PC-3 (cell line): ENCODE data around the gene MTMR1. TPM values are rescaled to one million over a fixed set of nuclear protein-coding genes. Genes with fewer than 3 reads are reported as not detected.

Experiments
- ATAC-seq: fragments of 200-7000 bp; cut with Tn5 transposase; 2 replicates; pipeline ENCODE4 v1.9.1; 2020; ENCODE audit warnings: mild to moderate bottlenecking, moderate library complexity
- BruUV-seq: library from RNA; stranded (reverse); fragments of 400-500 nt; replicated peaks from 2 replicates; lab custom pipeline; 2021; lab: Mats Ljungman, UMichigan
- CTCF ChIA-PET: fragments of 300-600 bp; sonication (Branson Sonifier 250); formaldehyde crosslinking; loops from one replicate; lab custom pipeline; 2022; ENCODE audit warnings: antibody characterized with exemption; lab: Charles Lee
- POLR2A ChIA-PET: fragments of 300-600 bp; sonication (Branson Sonifier 250); formaldehyde crosslinking; loops from one replicate; lab custom pipeline; 2022; ENCODE audit warnings: antibody characterized with exemption; ENCODE audit not compliant: unreplicated experiment; lab: Charles Lee
- DNase-seq: peaks from one replicate; pipeline ENCODE4 v3.0.0-alpha.2; 2015
- H2AFZ ChIP-seq: fragments of 300-600 bp; sonication (generic); 2 replicates; pipeline ENCODE4 v1.6.0; 2016; ENCODE audit warnings: antibody characterized with exemption, low read length
- H3F3A ChIP-seq: fragments of 300-600 bp; sonication (generic); one replicate; pipeline ENCODE4 v1.6.0; 2017; ENCODE audit warnings: antibody characterized with exemption, low read length, control low read depth, mild to moderate bottlenecking; ENCODE audit not compliant: unreplicated experiment
- H3K27ac ChIP-seq: fragments of 300-600 bp; sonication (generic); 2 replicates; pipeline ENCODE4 v1.5.1; 2016; ENCODE audit warnings: mild to moderate bottlenecking, low read length
- H3K27me3 ChIP-seq: fragments of 300-600 bp; sonication (generic); 2 replicates; pipeline ENCODE4 v1.6.1; 2016; ENCODE audit warnings: low read length, mixed read lengths
- H3K36me3 ChIP-seq: fragments of 300-600 bp; sonication (generic); 2 replicates; pipeline ENCODE4 v1.6.1; 2016; ENCODE audit warnings: low read depth, mixed run types, low read length, mixed read lengths
- H3K4me1 ChIP-seq: fragments of 300-600 bp; sonication (generic); 2 replicates; pipeline ENCODE4 v1.5.1; 2016; ENCODE audit warnings: low read length; ENCODE audit not compliant: insufficient read depth
- H3K4me2 ChIP-seq: fragments of 300-600 bp; sonication (generic); 2 replicates; pipeline ENCODE4 v1.6.0; 2016; ENCODE audit warnings: low read length
- H3K4me3 ChIP-seq: fragments of 300-600 bp; sonication (generic); 2 replicates; pipeline ENCODE4 v1.5.1; 2016; ENCODE audit warnings: mild to moderate bottlenecking, low read length, mixed read lengths
- H3K79me2 ChIP-seq: fragments of 300-600 bp; sonication (generic); 2 replicates; pipeline ENCODE4 v1.6.1; 2017; ENCODE audit warnings: low read length, mixed read lengths
- H3K9ac ChIP-seq: fragments of 300-600 bp; sonication (generic); 2 replicates; pipeline ENCODE4 v1.6.0; 2016; ENCODE audit warnings: mild to moderate bottlenecking, low read length
- H3K9me2 ChIP-seq: fragments of 300-600 bp; sonication (generic); replicated peaks from 2 replicates; pipeline ENCODE4 v1.6.1; 2016; ENCODE audit warnings: mixed run types, low read length, mixed read lengths
- H3K9me3 ChIP-seq: fragments of 300-600 bp; sonication (generic); 2 replicates; pipeline ENCODE4 v1.6.1; 2016; ENCODE audit warnings: low read length, mixed read lengths
- H4K20me1 ChIP-seq: fragments of 300-600 bp; sonication (generic); 2 replicates; pipeline ENCODE4 v1.6.1; 2016; ENCODE audit warnings: low read length, mixed read lengths
- CTCF ChIP-seq: fragments of 300-600 bp; sonication (generic); conservative IDR thresholded peaks from 2 replicates; pipeline ENCODE4 v1.5.1; 2017; ENCODE audit warnings: antibody characterized with exemption, low read depth, mild to moderate bottlenecking, low read length
- EZH2 ChIP-seq: fragments of 300-600 bp; sonication (generic); IDR thresholded peaks from one replicate; pipeline ENCODE4 v1.6.1; 2017; ENCODE audit warnings: antibody characterized with exemption, mild to moderate bottlenecking, low read length; ENCODE audit not compliant: unreplicated experiment
- EZH2phosphoT487 ChIP-seq: fragments of 300-600 bp; sonication (generic); IDR thresholded peaks from 2 replicates; pipeline ENCODE4 v1.6.1; 2018; ENCODE audit warnings: mild to moderate bottlenecking, antibody characterized with exemption, low read length, borderline replicate concordance
- intact Hi-C: fragments of 100-400 bp; cut with micrococcal nuclease; formaldehyde crosslinking; loops from 2 replicates; pipeline ENCODE4 v1.9.0; 2023
- total RNA-seq: library from RNA; depleted of rRNA; stranded (reverse); fragments of >200 nt; gene quantifications from 2 replicates; pipeline ENCODE4 v1.2.3, GENCODE V29; 2014

Gene MTMR1
- total RNA-seq, 1 experiment from 2014 or later, result 31.8 TPM

- H4K20me1 ChIP-seq, result no peaks in the 10 kb centered on the region
- no peak overlapping the region for H3K9ac ChIP-seq
- no peaks in the 10 kb centered on the region for H3K27me3 ChIP-seq
- H3K9me2 ChIP-seq, result no peaks in the 10 kb centered on the region
- no peak overlapping the region for H3K4me3 ChIP-seq
- H3F3A ChIP-seq, result no peaks in the 10 kb centered on the region
- TF ChIP-seq CTCF (no peak), EZH2 (no peak), EZH2phosphoT487 (no peak)
- intact Hi-C loops, result loop anchor here (5.0 kb wide), 1 partner anchor 67 kb away; no protein-coding TSS in a partner anchor
- no peaks in the 10 kb centered on the region for H3K4me1 ChIP-seq
- DNase-seq, result no peak
- no peaks in the 10 kb centered on the region for H3K9me3 ChIP-seq
- no peak overlapping the region for H2AFZ ChIP-seq
- no TSS peak for BruUV-seq
- no peak overlapping the region for H3K4me2 ChIP-seq
- H3K36me3 ChIP-seq, result 0 out of 2 replicates have a peak, but pooled peaks cover 3% of the 10 kb centered on the region
- POLR2A ChIA-PET, result no interaction called here
- CTCF ChIA-PET, result no interaction called here
- no peak for ATAC-seq
- no peak overlapping the region for H3K27ac ChIP-seq
- H3K79me2 ChIP-seq, result no peaks in the 10 kb centered on the region
Measured at GRCh38 chrX:150644422-150644821, 48.8 kb upstream of the MTMR1 start.

GRCh38 chrX:150647331-150647730, 45.9 kb upstream of the MTMR1 start:
- BruUV-seq, result no TSS peak
- intact Hi-C loops, result no loop called here
- CTCF ChIA-PET, result no interaction called here

More at GRCh38 chrX:150647331-150647730, 45.9 kb upstream of the MTMR1 start:
- H4K20me1 ChIP-seq, result no peaks in the 10 kb centered on the region
- no peak overlapping the region for H3K27ac ChIP-seq
- H3K4me3 ChIP-seq, result no peak overlapping the region
- no peak overlapping the region for H2AFZ ChIP-seq
- no peak overlapping the region for H3K9ac ChIP-seq
- no peaks in the 10 kb centered on the region for H3K4me1 ChIP-seq
- no peaks in the 10 kb centered on the region for H3K9me2 ChIP-seq
- H3K9me3 ChIP-seq, result no peaks in the 10 kb centered on the region
- TF ChIP-seq CTCF, result no peak
- no peak for TF ChIP-seq EZH2
- no peak for TF ChIP-seq EZH2phosphoT487
- H3K36me3 ChIP-seq, result 0 out of 2 replicates have a peak, but pooled peaks cover 3% of the 10 kb centered on the region
- POLR2A ChIA-PET, result interaction anchor here (0.7 kb wide), 1 partner anchor 589 kb away, joined by 4 read pairs; no protein-coding TSS in a partner anchor
- no peaks in the 10 kb centered on the region for H3F3A ChIP-seq
- DNase-seq, result no peak
- ATAC-seq, result no peak
- H3K27me3 ChIP-seq, result no peaks in the 10 kb centered on the region
- H3K4me2 ChIP-seq, result no peak overlapping the region
- H3K79me2 ChIP-seq, result no peaks in the 10 kb centered on the region
